HEK293 (cell line): ENCODE results near the gene LAMA5.

Experiments
- CTCF ChIA-PET: fragments of 350-600 bp; formaldehyde crosslinking; extraction: SDS; loops from one replicate; lab custom pipeline; 2021; ENCODE audit warnings: antibody characterized with exemption; lab: Yijun Ruan, JAX
- POLR2A ChIA-PET: fragments of 300-600 bp; formaldehyde crosslinking; extraction: SDS; loops from one replicate; lab custom pipeline; 2020; ENCODE audit warnings: antibody characterized with exemption, inconsistent platforms; lab: Yijun Ruan, JAX
- H3K27ac ChIP-seq: fragments of 200-500 bp; sonication (Bioruptor generic); 2 replicates; pipeline ENCODE4 v1.5.1; 2014; ENCODE audit warnings: low read depth, low read length, control low read depth, inconsistent platforms; ENCODE audit errors: extremely low read depth
- H3K36me3 ChIP-seq, 2 experiments: fragments of 200-500 bp in 1 of 2; sonication (Bioruptor generic) in 1 of 2; 1 replicate in 1 of 2; 2 replicates in 1 of 2; pipeline ENCODE4 v1.5.1; 2014 to 2017; ENCODE audit warnings: inconsistent platforms in 2 of 2, low read length in 2 of 2; ENCODE audit not compliant: control insufficient read depth in 2 of 2, insufficient read depth in 1 of 2
- H3K4me1 ChIP-seq: fragments of 200-500 bp; sonication (Bioruptor generic); 2 replicates; pipeline ENCODE4 v1.5.1; 2014; ENCODE audit warnings: mild to moderate bottlenecking, low read length, inconsistent platforms; ENCODE audit not compliant: control insufficient read depth, insufficient read depth
- H3K4me3 ChIP-seq: 2 replicates; pipeline ENCODE4 v1.5.1; 2011; ENCODE audit warnings: low read depth, mild to moderate bottlenecking, control low read depth, low read length, moderate library complexity
- H3K9me3 ChIP-seq: fragments of 200-500 bp; sonication (Bioruptor generic); 2 replicates; pipeline ENCODE4 v1.5.1; 2014; ENCODE audit warnings: low read depth, low read length, inconsistent platforms; ENCODE audit not compliant: control insufficient read depth, insufficient read depth
- EGR2 ChIP-seq: fragments of 450-650 bp; formaldehyde crosslinking; IDR thresholded peaks from 2 replicates; pipeline ENCODE4 v1.5.1; 2016; ENCODE audit warnings: low read depth, missing biosample characterization, missing genetic modification characterization
- GLIS2 ChIP-seq: fragments of 450-650 bp; formaldehyde crosslinking; IDR thresholded peaks from 2 replicates; pipeline ENCODE4 v1.5.1; 2016; ENCODE audit warnings: missing biosample characterization, missing genetic modification characterization
- KLF1 ChIP-seq: fragments of 450-650 bp; formaldehyde crosslinking; IDR thresholded peaks from 2 replicates; pipeline ENCODE4 v1.5.1; 2016; ENCODE audit warnings: missing biosample characterization, missing genetic modification characterization
- KLF16 ChIP-seq: fragments of 450-650 bp; formaldehyde crosslinking; IDR thresholded peaks from 2 replicates; pipeline ENCODE4 v1.5.1; 2017; ENCODE audit warnings: missing biosample characterization, missing genetic modification characterization
- KLF17 ChIP-seq: fragments of 450-650 bp; formaldehyde crosslinking; IDR thresholded peaks from 2 replicates; pipeline ENCODE4 v1.5.1; 2016; ENCODE audit warnings: missing biosample characterization, missing genetic modification characterization
- SP3 ChIP-seq: fragments of 450-650 bp; formaldehyde crosslinking; IDR thresholded peaks from 2 replicates; pipeline ENCODE4 v1.5.1; 2016; ENCODE audit warnings: missing biosample characterization, missing genetic modification characterization
- ZBTB10 ChIP-seq: fragments of 450-650 bp; formaldehyde crosslinking; IDR thresholded peaks from 2 replicates; pipeline ENCODE4 v1.5.1; 2016; ENCODE audit warnings: missing biosample characterization, missing genetic modification characterization
- ZBTB8A ChIP-seq: fragments of 450-650 bp; formaldehyde crosslinking; IDR thresholded peaks from 2 replicates; pipeline ENCODE4 v1.5.1; 2016; ENCODE audit warnings: missing biosample characterization, missing genetic modification characterization
- ZEB2 ChIP-seq: fragments of 450-650 bp; formaldehyde crosslinking; IDR thresholded peaks from 2 replicates; pipeline ENCODE4 v1.5.1; 2016; ENCODE audit warnings: missing biosample characterization, missing genetic modification characterization
- ZNF146 ChIP-seq: fragments of 450-650 bp; formaldehyde crosslinking; IDR thresholded peaks from 2 replicates; pipeline ENCODE4 v1.5.1; 2016; ENCODE audit warnings: missing biosample characterization, missing genetic modification characterization
- ZNF174 ChIP-seq: fragments of 450-650 bp; formaldehyde crosslinking; IDR thresholded peaks from 2 replicates; pipeline ENCODE4 v1.5.0; 2017; ENCODE audit warnings: missing biosample characterization, mild to moderate bottlenecking, missing genetic modification characterization
- ZNF366 ChIP-seq: fragments of 450-650 bp; formaldehyde crosslinking; conservative IDR thresholded peaks from 2 replicates; pipeline ENCODE4 v1.5.1; 2016; ENCODE audit warnings: missing biosample characterization, missing genetic modification characterization
- ZNF561 ChIP-seq: fragments of 450-650 bp; IDR thresholded peaks from 2 replicates; pipeline ENCODE4 v1.5.1; 2018; ENCODE audit warnings: missing biosample characterization, missing genetic modification characterization, borderline replicate concordance
- ZNF600 ChIP-seq: fragments of 450-650 bp; formaldehyde crosslinking; IDR thresholded peaks from 2 replicates; pipeline ENCODE4 v1.5.1; 2016; ENCODE audit warnings: missing biosample characterization, missing genetic modification characterization
- ZNF610 ChIP-seq: fragments of 450-650 bp; formaldehyde crosslinking; IDR thresholded peaks from 2 replicates; pipeline ENCODE4 v1.5.1; 2016; ENCODE audit warnings: missing biosample characterization, missing genetic modification characterization, borderline replicate concordance
- ZNF645 ChIP-seq: fragments of 450-650 bp; formaldehyde crosslinking; IDR thresholded peaks from 2 replicates; pipeline ENCODE4; 2016; ENCODE audit warnings: missing biosample characterization, missing genetic modification characterization
- ZNF692 ChIP-seq: fragments of 450-650 bp; formaldehyde crosslinking; IDR thresholded peaks from 2 replicates; pipeline ENCODE4 v1.5.1; 2016; ENCODE audit warnings: missing biosample characterization, missing genetic modification characterization
- ZSCAN30 ChIP-seq: fragments of 450-650 bp; IDR thresholded peaks from 2 replicates; pipeline ENCODE4 v1.5.1; 2018; ENCODE audit warnings: missing biosample characterization, mild to moderate bottlenecking, missing genetic modification characterization, moderate library complexity
- ZXDB ChIP-seq: fragments of 450-650 bp; formaldehyde crosslinking; IDR thresholded peaks from 2 replicates; pipeline ENCODE4 v1.5.1; 2016; ENCODE audit warnings: missing biosample characterization, missing genetic modification characterization
- TF ChIP-seq, protein P1 (sequence below): fragments of 450-650 bp; formaldehyde crosslinking; IDR thresholded peaks from 2 replicates; pipeline ENCODE4 v1.5.1; 2016; ENCODE audit warnings: missing biosample characterization, missing genetic modification characterization

The LAMA5 gene

DNA sequence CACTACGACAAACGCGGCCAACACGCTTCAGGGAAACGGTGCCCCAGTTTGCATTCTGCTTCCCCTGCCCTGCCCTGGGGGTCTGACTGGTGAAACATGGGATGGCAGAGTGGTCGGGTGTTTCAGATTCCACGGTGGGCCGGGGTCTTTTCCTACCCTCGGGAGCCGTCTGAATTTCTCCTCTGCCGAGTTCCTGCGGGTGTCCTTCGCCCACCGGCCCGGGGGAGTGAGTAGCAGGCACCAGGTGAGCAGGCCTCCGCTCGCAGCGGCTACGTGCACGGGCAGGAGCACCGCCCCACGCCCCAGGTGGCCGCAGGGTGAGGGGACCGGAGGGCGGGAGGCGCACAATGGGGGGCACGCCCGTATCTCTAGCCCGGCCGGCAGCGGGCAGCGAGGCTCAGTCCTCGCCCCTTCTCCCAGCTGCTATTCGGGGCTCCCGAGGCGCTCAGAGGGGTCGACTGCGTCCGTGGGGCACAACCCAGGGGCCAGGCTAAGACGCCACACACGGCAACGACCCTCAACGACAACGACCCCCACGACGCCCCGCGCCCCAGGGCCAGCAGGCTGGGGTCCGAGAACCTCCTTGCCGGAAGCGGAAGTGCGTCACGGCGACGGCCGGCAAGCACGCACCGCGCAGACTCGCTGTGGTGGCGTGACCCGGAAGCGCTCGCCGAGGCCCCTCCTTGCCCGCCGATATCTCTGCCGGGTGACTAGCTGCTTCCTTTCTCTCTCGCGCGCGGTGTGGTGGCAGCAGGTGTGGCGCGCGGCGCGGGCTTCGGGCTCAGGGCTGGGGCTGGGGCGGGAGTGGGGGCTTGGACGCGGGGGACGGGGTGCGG lies 19.5 kb upstream of the LAMA5 start, which contains the start of gene RPS21 (continued):
- TF ChIP-seq ZBTB10 (tag by site-specific recombination): peak; percentile 100
- no peak for TF ChIP-seq ZNF146 (tag by site-specific recombination)
- peak; percentile 92 for TF ChIP-seq KLF16 (tag by site-specific recombination)
- TF ChIP-seq ZNF561 (tag by site-specific recombination): peak; percentile 63; the same call in 1 of the 2 replicates
- TF ChIP-seq KLF1 (tag by site-specific recombination): peak; percentile 95
- TF ChIP-seq SP3 (tag by site-specific recombination): peak; percentile 82
- 0 out of 2 replicates have a peak, but pooled peaks have one; percentile 68 for TF ChIP-seq ZNF645 (tag by site-specific recombination)
- peak; percentile 97 for TF ChIP-seq ZBTB8A (tag by site-specific recombination)

DNA sequence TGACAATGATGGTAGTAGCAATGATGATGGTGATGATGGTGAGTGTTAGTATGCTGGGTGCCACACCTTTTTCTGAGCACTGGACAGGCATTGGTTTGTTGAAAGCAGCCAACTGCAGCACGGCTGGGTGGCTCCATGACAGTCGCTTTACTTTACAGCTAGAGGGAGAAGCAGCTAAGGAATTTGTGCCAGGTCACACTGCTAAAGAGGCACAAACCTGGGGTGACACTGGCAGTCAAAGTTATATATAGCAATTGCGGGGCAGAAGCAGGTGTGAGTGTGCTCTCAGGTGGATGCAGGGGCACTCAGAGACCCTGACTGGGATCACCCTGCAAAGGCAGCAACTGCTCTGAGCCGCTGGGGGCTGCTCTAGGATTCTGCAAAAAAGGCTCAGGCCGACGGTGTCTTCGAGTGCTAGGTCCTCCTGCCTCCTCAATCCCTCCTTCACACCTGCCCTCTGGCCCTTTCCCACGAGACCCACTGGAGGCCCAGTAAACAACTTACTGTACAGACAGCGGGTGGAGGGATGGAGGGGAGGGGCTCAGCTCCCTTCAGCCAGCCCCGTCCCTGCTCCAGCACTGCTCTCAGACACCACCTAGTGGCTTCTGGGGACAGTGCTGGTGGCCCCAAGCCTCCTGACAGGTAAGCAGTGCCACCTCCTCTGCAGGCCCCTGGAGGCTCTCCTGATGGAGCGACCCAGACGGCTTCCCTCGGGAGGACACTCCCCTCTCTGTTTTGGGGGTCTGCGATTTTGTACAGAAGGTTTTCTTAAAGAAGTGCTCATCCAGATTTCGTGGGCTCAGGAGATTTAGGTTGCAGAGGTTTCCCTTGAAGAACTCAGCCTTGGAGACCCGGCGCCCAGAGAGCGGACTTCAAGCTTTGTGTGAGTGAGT lies 15.4 kb upstream of the LAMA5 start:
- ChIA-PET CTCF (interaction anchor here (0.6 to 2.3 kb wide), 37 partner anchors 8 to 459 kb away, joined by 3 to 32 read pairs (median 5); partner anchors contain the start of genes ADRM1 and HRH3), POLR2A (interaction anchor here (0.6 to 3.4 kb wide), 9 partner anchors 13 to 1140 kb away, joined by 3 to 24 read pairs (median 4); no protein-coding TSS in a partner anchor)
- peak; percentile 41; the same call in 1 of the 2 replicates for TF ChIP-seq KLF17 (tag by site-specific recombination)
- TF ChIP-seq ZBTB10 (tag by site-specific recombination): peak; percentile 16; the same call in 1 of the 2 replicates
- TF ChIP-seq ZNF610 (tag by site-specific recombination): 0 out of 2 replicates have a peak, but pooled peaks have one; percentile 32
- peak; percentile 38; the same call in 1 of the 2 replicates for TF ChIP-seq ZNF692 (tag by site-specific recombination)
- 0 out of 2 replicates have a peak, but pooled peaks have one; percentile 15 for TF ChIP-seq ZNF600 (tag by site-specific recombination)
- no peak for TF ChIP-seq ZNF174 (tag by site-specific recombination)
- peak; percentile 75 for TF ChIP-seq ZEB2 (tag by site-specific recombination)
- peak; percentile 44 for TF ChIP-seq ZXDB (tag by site-specific recombination)
- 0 out of 2 replicates have a peak, but pooled peaks have one; percentile 18 for TF ChIP-seq ZNF366
- TF ChIP-seq KLF1 (tag by site-specific recombination): 0 out of 2 replicates have a peak, but pooled peaks have one; percentile 14
- TF ChIP-seq GLIS2 (tag by site-specific recombination): peak; percentile 54
- TF ChIP-seq, protein P1, sequence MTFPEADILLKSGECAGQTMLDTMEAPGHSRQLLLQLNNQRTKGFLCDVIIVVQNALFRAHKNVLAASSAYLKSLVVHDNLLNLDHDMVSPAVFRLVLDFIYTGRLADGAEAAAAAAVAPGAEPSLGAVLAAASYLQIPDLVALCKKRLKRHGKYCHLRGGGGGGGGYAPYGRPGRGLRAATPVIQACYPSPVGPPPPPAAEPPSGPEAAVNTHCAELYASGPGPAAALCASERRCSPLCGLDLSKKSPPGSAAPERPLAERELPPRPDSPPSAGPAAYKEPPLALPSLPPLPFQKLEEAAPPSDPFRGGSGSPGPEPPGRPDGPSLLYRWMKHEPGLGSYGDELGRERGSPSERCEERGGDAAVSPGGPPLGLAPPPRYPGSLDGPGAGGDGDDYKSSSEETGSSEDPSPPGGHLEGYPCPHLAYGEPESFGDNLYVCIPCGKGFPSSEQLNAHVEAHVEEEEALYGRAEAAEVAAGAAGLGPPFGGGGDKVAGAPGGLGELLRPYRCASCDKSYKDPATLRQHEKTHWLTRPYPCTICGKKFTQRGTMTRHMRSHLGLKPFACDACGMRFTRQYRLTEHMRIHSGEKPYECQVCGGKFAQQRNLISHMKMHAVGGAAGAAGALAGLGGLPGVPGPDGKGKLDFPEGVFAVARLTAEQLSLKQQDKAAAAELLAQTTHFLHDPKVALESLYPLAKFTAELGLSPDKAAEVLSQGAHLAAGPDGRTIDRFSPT (tag by site-specific recombination): no peak
- peak; percentile 67 for TF ChIP-seq ZSCAN30 (tag by site-specific recombination)
- no peak for TF ChIP-seq EGR2 (tag by site-specific recombination)

More for the DNA sequence above, 15.4 kb upstream of the LAMA5 start:
- H3K4me3 ChIP-seq: no peak overlapping the region
- H3K4me1 ChIP-seq: no peaks in the 10 kb centered on the region
- H3K9me3 ChIP-seq: no peaks in the 10 kb centered on the region
- H3K27ac ChIP-seq: no peak overlapping the region
- peaks cover 4 to 16% of the 10 kb centered on the region in 2 experiments; a peak in 2 of 3 replicates for H3K36me3 ChIP-seq
